Hepatocyte (in vitro differentiated cells): Measurements from ENCODE around the gene TAF1D. TPM values are rescaled to one million over a fixed set of nuclear protein-coding genes. Genes with fewer than 3 reads are reported as not detected.

Experiments used
- DNase-seq: peaks from one replicate; pipeline ENCODE4 v3.0.0-alpha.2; 2016; ENCODE audit warnings: low spot score
- H2AFZ ChIP-seq: fragments of 200-600 bp; sonication (generic); 2 replicates; pipeline ENCODE4 v1.6.0; 2016; ENCODE audit warnings: antibody characterized with exemption, mild to moderate bottlenecking
- H3K27ac ChIP-seq: fragments of 200-600 bp; sonication (generic); 2 replicates; pipeline ENCODE4 v1.5.1; 2016; ENCODE audit warnings: mild to moderate bottlenecking
- H3K27me3 ChIP-seq: fragments of 200-600 bp; sonication (generic); 2 replicates; pipeline ENCODE4 v1.6.1; 2016
- H3K36me3 ChIP-seq: fragments of 200-600 bp; sonication (generic); replicated peaks from 2 replicates; pipeline ENCODE4 v1.5.1; 2016; ENCODE audit warnings: low read depth; ENCODE audit not compliant: insufficient read depth
- H3K4me1 ChIP-seq: fragments of 200-600 bp; sonication (generic); 2 replicates; pipeline ENCODE4 v1.5.1; 2016; ENCODE audit warnings: mild to moderate bottlenecking, moderate library complexity; ENCODE audit not compliant: insufficient read depth
- H3K4me2 ChIP-seq: fragments of 200-600 bp; sonication (generic); 2 replicates; pipeline ENCODE4 v1.6.0; 2016
- H3K4me3 ChIP-seq: fragments of 200-600 bp; sonication (generic); 2 replicates; pipeline ENCODE4 v1.5.1; 2016; ENCODE audit warnings: mild to moderate bottlenecking
- H3K79me2 ChIP-seq: fragments of 200-600 bp; sonication (generic); 2 replicates; pipeline ENCODE4 v1.6.0; 2017; ENCODE audit warnings: mild to moderate bottlenecking
- H3K9me2 ChIP-seq: fragments of 200-600 bp; sonication (generic); replicated peaks from 2 replicates; pipeline ENCODE4 v1.6.0; 2017; ENCODE audit warnings: mild to moderate bottlenecking; ENCODE audit not compliant: insufficient read depth
- H3K9me3 ChIP-seq: fragments of 200-600 bp; sonication (generic); 2 replicates; pipeline ENCODE4 v1.5.1; 2016; ENCODE audit warnings: low read depth, mild to moderate bottlenecking
- H4K20me1 ChIP-seq: fragments of 200-600 bp; sonication (generic); 2 replicates; pipeline ENCODE4 v1.6.0; 2016; ENCODE audit warnings: mild to moderate bottlenecking; ENCODE audit not compliant: insufficient read depth, poor library complexity, severe bottlenecking
- EZH2 ChIP-seq: fragments of 200-600 bp; sonication (generic); IDR thresholded peaks from 2 replicates; pipeline ENCODE4 v1.6.1; 2016; ENCODE audit warnings: antibody characterized with exemption, mild to moderate bottlenecking, borderline replicate concordance
- EZH2phosphoT487 ChIP-seq: fragments of 200-600 bp; sonication (generic); IDR thresholded peaks from one replicate; pipeline ENCODE4 v1.6.1; 2018; ENCODE audit warnings: antibody characterized with exemption, mild to moderate bottlenecking, low read depth, moderate library complexity; ENCODE audit not compliant: unreplicated experiment, severe bottlenecking
- WGBS: methylation state at CpG from one replicate; pipeline ENCODE4 v1.1.6; 2016; ENCODE audit warnings: low lambda C conversion rate; ENCODE audit errors: missing lambda C conversion rate; 5-methylcytosine and 5-hydroxymethylcytosine counted together
- polyA plus RNA-seq: library from polyadenylated mRNA; unstranded; fragments of >200 nt; fragmentation: Nextera tagmentation; extraction: Ambion mirVana; gene quantifications from 2 replicates; pipeline ENCODE4 v1.2.1, GENCODE V29; 2016
- total RNA-seq: library from RNA; depleted of rRNA; stranded (reverse); fragments of >200 nt; gene quantifications from 2 replicates; pipeline ENCODE4 v1.2.3, GENCODE V29; 2014
- TF ChIP-seq, protein P1 (sequence below): fragments of 200-600 bp; sonication (generic); IDR thresholded peaks from 2 replicates; pipeline ENCODE4 v1.5.1; 2016; ENCODE audit warnings: antibody characterized with exemption, mild to moderate bottlenecking; ENCODE audit not compliant: poor library complexity

Gene TAF1D
- total and polyA plus RNA-seq, 2 experiments from 2014 or later, result 42.1 to 240 TPM

DNA sequence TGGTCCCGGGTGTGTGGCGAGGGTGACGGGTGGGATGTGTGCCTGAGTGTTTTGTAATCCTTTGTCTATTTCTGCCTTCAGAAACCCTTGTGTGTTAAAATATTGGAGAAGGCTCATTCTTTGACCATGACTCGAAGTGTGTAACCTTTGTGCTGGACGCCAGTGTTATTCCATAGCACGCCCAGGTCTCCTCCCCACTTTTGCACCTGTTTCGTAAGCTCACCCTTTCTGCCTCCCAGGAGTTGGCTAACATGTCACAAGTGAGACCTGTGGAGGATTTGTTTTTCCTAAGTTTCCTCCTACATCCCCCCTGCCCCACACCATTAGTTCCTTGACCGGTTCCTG lies 559 bp upstream of the TAF1D start:
- WGBS, result 5% methylated on average over 8 of the region's 8 CpGs

DNA sequence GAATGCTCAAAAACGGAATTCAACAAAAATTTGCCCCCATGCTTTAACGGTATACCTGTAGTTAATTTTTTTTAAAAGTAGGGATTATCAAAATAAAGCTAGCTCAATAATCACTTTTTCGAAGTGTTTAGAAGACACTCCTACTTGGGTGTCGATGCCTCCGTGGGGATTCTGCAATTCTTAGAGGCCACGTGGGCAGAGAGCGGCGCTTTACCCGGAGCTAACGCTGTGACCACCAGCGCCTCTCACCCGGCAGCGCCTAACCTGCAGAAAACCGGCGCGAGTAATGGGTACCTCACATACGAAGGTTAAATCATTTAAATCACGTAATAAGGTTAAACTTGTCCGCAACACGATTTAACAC lies 583 bp downstream of the TAF1D start:
- peak overlapping the region; percentile 26 for H2AFZ ChIP-seq
- WGBS, result under 1% methylated on average over 20 of the region's 20 CpGs

More for the DNA sequence above, 559 bp upstream of the TAF1D start:
- no peaks in the 10 kb centered on the region for H3K9me2 ChIP-seq
- H3K27ac ChIP-seq, result peak overlapping the region; percentile 97
- peaks cover 62% of the 10 kb centered on the region for H3K79me2 ChIP-seq
- H3K9me3 ChIP-seq, result no peaks in the 10 kb centered on the region
- H3K27me3 ChIP-seq, result no peaks in the 10 kb centered on the region
- H2AFZ ChIP-seq, result peak overlapping the region; percentile 59
- peak; percentile 76 for DNase-seq
- TF ChIP-seq, protein P1, sequence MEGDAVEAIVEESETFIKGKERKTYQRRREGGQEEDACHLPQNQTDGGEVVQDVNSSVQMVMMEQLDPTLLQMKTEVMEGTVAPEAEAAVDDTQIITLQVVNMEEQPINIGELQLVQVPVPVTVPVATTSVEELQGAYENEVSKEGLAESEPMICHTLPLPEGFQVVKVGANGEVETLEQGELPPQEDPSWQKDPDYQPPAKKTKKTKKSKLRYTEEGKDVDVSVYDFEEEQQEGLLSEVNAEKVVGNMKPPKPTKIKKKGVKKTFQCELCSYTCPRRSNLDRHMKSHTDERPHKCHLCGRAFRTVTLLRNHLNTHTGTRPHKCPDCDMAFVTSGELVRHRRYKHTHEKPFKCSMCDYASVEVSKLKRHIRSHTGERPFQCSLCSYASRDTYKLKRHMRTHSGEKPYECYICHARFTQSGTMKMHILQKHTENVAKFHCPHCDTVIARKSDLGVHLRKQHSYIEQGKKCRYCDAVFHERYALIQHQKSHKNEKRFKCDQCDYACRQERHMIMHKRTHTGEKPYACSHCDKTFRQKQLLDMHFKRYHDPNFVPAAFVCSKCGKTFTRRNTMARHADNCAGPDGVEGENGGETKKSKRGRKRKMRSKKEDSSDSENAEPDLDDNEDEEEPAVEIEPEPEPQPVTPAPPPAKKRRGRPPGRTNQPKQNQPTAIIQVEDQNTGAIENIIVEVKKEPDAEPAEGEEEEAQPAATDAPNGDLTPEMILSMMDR, result no peak
- TF ChIP-seq EZH2phosphoT487, result no peak
- no peak for TF ChIP-seq EZH2
- peaks cover 37% of the 10 kb centered on the region for H4K20me1 ChIP-seq
- H3K4me2 ChIP-seq, result peak overlapping the region; percentile 82
- peak overlapping the region; percentile 56 for H3K4me3 ChIP-seq
- H3K36me3 ChIP-seq, result peaks cover 15% of the 10 kb centered on the region
- peaks cover 29% of the 10 kb centered on the region for H3K4me1 ChIP-seq

DNA sequence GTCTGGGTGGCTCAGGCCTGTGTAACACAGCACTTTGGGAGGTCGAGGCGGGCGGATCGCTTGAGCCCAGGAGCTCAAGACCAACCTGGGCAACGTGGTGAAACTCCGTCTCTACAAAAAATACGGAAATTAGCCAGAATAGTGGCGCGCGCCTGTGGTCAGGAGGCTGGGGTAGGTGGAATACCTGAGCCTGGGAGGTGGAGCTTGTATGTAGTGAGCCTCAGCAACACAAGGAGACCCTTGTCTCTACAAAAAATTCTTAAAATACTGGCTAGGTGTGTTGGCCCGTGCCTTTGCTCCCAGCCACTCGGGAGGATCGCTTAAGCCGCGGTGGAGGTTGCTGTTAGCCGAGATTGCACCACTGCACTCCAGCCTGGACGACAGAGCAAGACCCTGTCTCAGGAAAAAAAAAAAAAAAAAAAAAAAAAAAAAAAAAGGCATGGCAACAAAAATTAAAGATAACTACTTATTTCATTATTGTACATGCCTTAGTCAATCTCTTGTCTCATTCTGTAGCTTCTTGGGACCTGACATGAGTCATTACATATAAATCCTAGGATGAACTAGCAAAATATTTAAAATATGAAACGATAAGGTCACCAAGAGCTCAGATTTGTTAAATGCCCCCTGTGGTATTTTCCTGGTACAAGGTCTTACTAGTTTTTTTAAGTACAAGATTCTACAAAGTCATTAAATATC lies 1.1 kb downstream of the TAF1D start:
- 3% methylated on average over 18 of the region's 18 CpGs for WGBS
- H3K4me1 ChIP-seq, result peaks cover 39% of the 10 kb centered on the region
- TF ChIP-seq, protein P1, result no peak
- TF ChIP-seq EZH2phosphoT487 (no peak), EZH2 (no peak)
- no peaks in the 10 kb centered on the region for H3K9me3 ChIP-seq
- peaks cover 46% of the 10 kb centered on the region for H4K20me1 ChIP-seq
- H3K4me3 ChIP-seq, result peak overlapping the region; percentile 45
- H3K4me2 ChIP-seq, result peak overlapping the region; percentile 75
- peak; percentile 46 for DNase-seq
- no peaks in the 10 kb centered on the region for H3K27me3 ChIP-seq
- H3K9me2 ChIP-seq, result no peaks in the 10 kb centered on the region
- H3K27ac ChIP-seq, result peak overlapping the region; percentile 97
- H3K79me2 ChIP-seq, result peaks cover 79% of the 10 kb centered on the region
- H2AFZ ChIP-seq, result no peak overlapping the region
- H3K36me3 ChIP-seq, result peaks cover 20% of the 10 kb centered on the region

More for the DNA sequence above, 583 bp downstream of the TAF1D start:
- Histone ChIP-seq H3K27ac (peak overlapping the region; percentile 97), H3K4me1 (peaks cover 39% of the 10 kb centered on the region), H3K9me2 (no peaks in the 10 kb centered on the region), H3K79me2 (peaks cover 74% of the 10 kb centered on the region), H3K9me3 (no peaks in the 10 kb centered on the region), H3K36me3 (peaks cover 20% of the 10 kb centered on the region), H4K20me1 (peaks cover 46% of the 10 kb centered on the region), H3K4me3 (peak overlapping the region; percentile 45), H3K27me3 (no peaks in the 10 kb centered on the region), H3K4me2 (peak overlapping the region; percentile 75)
- no peak for TF ChIP-seq EZH2phosphoT487
- TF ChIP-seq, protein P1, result no peak
- TF ChIP-seq EZH2, result no peak
- DNase-seq, result peak; percentile 74
